H1 (cell line): ENCODE measurements around the gene PER2. TPM values are rescaled to one million over a fixed set of nuclear protein-coding genes. Genes with fewer than 3 reads are reported as not detected.

Source experiments
- CTCF ChIA-PET: fragments of 300-600 bp; sonication (Branson Sonifier 250); formaldehyde crosslinking; loops from one replicate; lab custom pipeline; 2021; ENCODE audit not compliant: partially characterized antibody; lab: Charles Lee
- POLR2A ChIA-PET: fragments of 300-600 bp; sonication (Branson Sonifier 250); formaldehyde crosslinking; loops from one replicate; lab custom pipeline; 2021; ENCODE audit warnings: inconsistent platforms; ENCODE audit not compliant: partially characterized antibody; lab: Charles Lee
- DNase-seq, 2 experiments: peaks; one replicate each; pipeline versions ENCODE4 v3.0.0 to v3.0.0-alpha.2; 2010 to 2022; ENCODE audit warnings: low spot score in 2 of 2, low read depth in 1 of 2, mixed read lengths in 1 of 2
- FAIRE-seq: peaks from 2 replicates; lab custom pipeline; 2011; peaks lifted over from hg19 to GRCh38; lab: Jason Lieb, UNC
- H2AFZ ChIP-seq: 2 replicates; pipeline ENCODE4 v1.8.1; 2012; ENCODE audit warnings: low read length, inconsistent platforms
- H2AK5ac ChIP-seq: 2 replicates; pipeline ENCODE4 v1.6.1; 2013; ENCODE audit warnings: low read depth, low read length
- H2BK120ac ChIP-seq: replicated peaks from 2 replicates; pipeline ENCODE3; 2013; ENCODE audit warnings: low read depth, low read length, inconsistent platforms
- H2BK12ac ChIP-seq: 2 replicates; pipeline ENCODE4 v1.6.1; 2013; ENCODE audit warnings: low read depth, low read length
- H2BK15ac ChIP-seq: 2 replicates; pipeline ENCODE4 v1.6.1; 2013; ENCODE audit warnings: low read length
- H2BK20ac ChIP-seq: 2 replicates; pipeline ENCODE4 v1.6.1; 2013; ENCODE audit warnings: low read length
- H2BK5ac ChIP-seq: 2 replicates; pipeline ENCODE4 v1.6.1; 2013; ENCODE audit warnings: low read depth, low read length
- H3K14ac ChIP-seq: 2 replicates; pipeline ENCODE4 v1.6.1; 2013; ENCODE audit warnings: inconsistent platforms; ENCODE audit not compliant: insufficient read length
- H3K18ac ChIP-seq: 2 replicates; pipeline ENCODE4 v1.6.1; 2013; ENCODE audit warnings: low read length; ENCODE audit errors: extremely low read depth
- H3K23ac ChIP-seq: 2 replicates; pipeline ENCODE4 v1.6.1; 2013; ENCODE audit warnings: inconsistent platforms; ENCODE audit not compliant: insufficient read length
- H3K23me2 ChIP-seq: 2 replicates; pipeline ENCODE4 v1.6.1; 2013; ENCODE audit warnings: low read depth, low read length
- H3K27ac ChIP-seq: 2 replicates; pipeline ENCODE4 v1.6.1; 2011; ENCODE audit warnings: low read depth, low read length, inconsistent platforms
- H3K27me3 ChIP-seq, 4 experiments: replicated peaks in 1 of 4; 1 replicate in 1 of 4; 2 replicates in 3 of 4; pipeline versions ENCODE4 v1.6.1 to v1.8.1; 2011 to 2013; ENCODE audit warnings: low read length in 3 of 4, mild to moderate bottlenecking in 3 of 4, inconsistent platforms in 2 of 4, mixed read lengths in 2 of 4, moderate library complexity in 1 of 4; ENCODE audit not compliant: control insufficient read depth in 3 of 4, insufficient read depth in 3 of 4; ENCODE audit errors: extremely low read depth in 1 of 4
- H3K36me3 ChIP-seq, 4 experiments: 2 replicates each; pipeline versions ENCODE4 v1.6.1 to v1.8.1; 2011 to 2013; ENCODE audit warnings: mild to moderate bottlenecking in 4 of 4, low read length in 3 of 4, moderate library complexity in 2 of 4, control low read depth in 1 of 4, inconsistent platforms in 1 of 4; ENCODE audit not compliant: insufficient read depth in 4 of 4, control insufficient read depth in 2 of 4
- H3K4ac ChIP-seq: replicated peaks from 2 replicates; pipeline ENCODE3; 2013; ENCODE audit warnings: low read length, low read depth, mixed read lengths, inconsistent platforms; ENCODE audit not compliant: insufficient read length
- H3K4me1 ChIP-seq, 4 experiments: replicated peaks in 1 of 4; 1 replicate in 1 of 4; 2 replicates in 3 of 4; pipeline versions ENCODE4 v1.6.1 to v1.8.1; 2011 to 2013; ENCODE audit warnings: low read length in 3 of 4, inconsistent platforms in 2 of 4, mixed read lengths in 1 of 4; ENCODE audit not compliant: insufficient read depth in 4 of 4, control insufficient read depth in 3 of 4
- H3K4me2 ChIP-seq, 2 experiments: 2 replicates each; pipeline versions ENCODE4 v1.6.1 to v1.8.1; 2011 to 2013; ENCODE audit warnings: low read depth in 2 of 2, low read length in 2 of 2, control low read depth in 1 of 2, inconsistent platforms in 1 of 2, mild to moderate bottlenecking in 1 of 2; ENCODE audit not compliant: insufficient read depth in 1 of 2
- H3K4me3 ChIP-seq, 4 experiments: fragments of 200-600, 300-600 bp in 1 of 4; sonication (generic), shearing (Covaris generic), sonication (Bioruptor Twin) in 1 of 4; 2 replicates each; pipeline versions ENCODE4 v1.5.1 to v1.8.1; 2011 to 2016; ENCODE audit warnings: low read length in 4 of 4, low read depth in 3 of 4, control low read depth in 2 of 4, inconsistent platforms in 2 of 4, mild to moderate bottlenecking in 2 of 4, mixed read lengths in 1 of 4, moderate library complexity in 1 of 4; ENCODE audit not compliant: insufficient read depth in 2 of 4; ENCODE audit errors: extremely low read depth in 1 of 4
- H3K56ac ChIP-seq: replicated peaks from 2 replicates; pipeline ENCODE3; 2013; ENCODE audit warnings: low read depth, mild to moderate bottlenecking, mixed read lengths, low read length, inconsistent platforms; ENCODE audit not compliant: insufficient read length
- H3K79me1 ChIP-seq: 2 replicates; pipeline ENCODE4 v1.6.1; 2013; ENCODE audit warnings: low read depth, low read length, control low read depth
- H3K79me2 ChIP-seq, 2 experiments: 2 replicates each; pipeline versions ENCODE4 v1.6.1 to v1.8.1; 2012 to 2013; ENCODE audit warnings: low read length in 2 of 2, mild to moderate bottlenecking in 2 of 2, inconsistent platforms in 1 of 2; ENCODE audit not compliant: insufficient read depth in 2 of 2, control insufficient read depth in 1 of 2
- H3K9ac ChIP-seq, 4 experiments: replicated peaks in 1 of 4; 1 replicate in 1 of 4; 2 replicates in 3 of 4; pipeline versions ENCODE4 v1.6.1 to v1.8.1; 2011 to 2013; ENCODE audit warnings: low read depth in 3 of 4, low read length in 3 of 4, control low read depth in 2 of 4, mild to moderate bottlenecking in 2 of 4, moderate library complexity in 2 of 4, inconsistent platforms in 1 of 4; ENCODE audit errors: extremely low read depth in 1 of 4
- H3K9me3 ChIP-seq, 2 experiments: 2 replicates each; pipeline versions ENCODE4 v1.6.1 to v1.8.1; 2012 to 2013; ENCODE audit warnings: mild to moderate bottlenecking in 2 of 2, moderate library complexity in 2 of 2, control low read depth in 1 of 2, inconsistent platforms in 1 of 2, low read depth in 1 of 2, low read length in 1 of 2, mixed read lengths in 1 of 2; ENCODE audit not compliant: insufficient read depth in 2 of 2
- H4K20me1 ChIP-seq, 2 experiments: replicated peaks in 1 of 2; 2 replicates each; pipeline versions ENCODE3 to v1.8.1; 2011 to 2013; ENCODE audit warnings: inconsistent platforms in 2 of 2, low read length in 2 of 2, mild to moderate bottlenecking in 1 of 2; ENCODE audit not compliant: insufficient read depth in 2 of 2, control insufficient read depth in 1 of 2
- H4K5ac ChIP-seq: 2 replicates; pipeline ENCODE4 v1.6.1; 2013; ENCODE audit warnings: low read length, low read depth, mixed read lengths, inconsistent platforms; ENCODE audit not compliant: insufficient read length
- H4K8ac ChIP-seq: 2 replicates; pipeline ENCODE4 v1.8.0; 2013; ENCODE audit warnings: mild to moderate bottlenecking, moderate library complexity, low read length, inconsistent platforms; ENCODE audit not compliant: insufficient read depth; ENCODE audit errors: extremely low read depth
- H4K91ac ChIP-seq: replicated peaks from 2 replicates; pipeline ENCODE3; 2013; ENCODE audit warnings: low read length, mixed read lengths, inconsistent platforms; ENCODE audit not compliant: insufficient read length
- BCL11A ChIP-seq, 2 experiments: IDR thresholded peaks; one replicate each; pipeline ENCODE4 v1.6.1; 2011; ENCODE audit warnings: low read depth in 2 of 2, low read length in 2 of 2, mild to moderate bottlenecking in 2 of 2
- CEBPB ChIP-seq: IDR thresholded peaks from 2 replicates; pipeline ENCODE4 v1.6.1; 2012; ENCODE audit warnings: low read depth, low read length
- CHD2 ChIP-seq: IDR thresholded peaks from 2 replicates; pipeline ENCODE4 v1.6.1; 2012; ENCODE audit warnings: low read length, improper control_type of control experiment
- E2F6 ChIP-seq: IDR thresholded peaks from 2 replicates; pipeline ENCODE4 v1.6.1; 2012; ENCODE audit warnings: inconsistent platforms
- PHF8 ChIP-seq: fragments of 200-600 bp; sonication (generic); conservative IDR thresholded peaks from 2 replicates; pipeline ENCODE4 v1.7.1; 2012; ENCODE audit warnings: low read depth, mild to moderate bottlenecking, inconsistent platforms, low read length, moderate library complexity
- RNF2 ChIP-seq: fragments of 200-900, 300-1000 bp; sonication (generic); IDR thresholded peaks from 2 replicates; pipeline ENCODE4 v1.7.1; 2016; ENCODE audit warnings: borderline replicate concordance, low read depth, mild to moderate bottlenecking, antibody characterized with exemption, low read length; ENCODE audit not compliant: poor library complexity, severe bottlenecking; ENCODE audit errors: missing control alignments
- RXRA ChIP-seq: IDR thresholded peaks from 2 replicates; pipeline ENCODE4 v1.6.1; 2011; ENCODE audit warnings: low read depth, mild to moderate bottlenecking, low read length, moderate library complexity; ENCODE audit not compliant: insufficient read depth
- SAP30 ChIP-seq: fragments of 300-600 bp; sonication (generic); IDR thresholded peaks from 2 replicates; pipeline ENCODE4 v1.7.1; 2012; ENCODE audit warnings: low read length, moderate library complexity, mild to moderate bottlenecking, inconsistent platforms; ENCODE audit not compliant: insufficient read depth, insufficient replicate concordance
- SIN3A ChIP-seq, 2 experiments: IDR thresholded peaks in 1 of 2; conservative IDR thresholded peaks in 1 of 2; 2 replicates each; pipeline ENCODE4 v1.6.1; 2011 to 2012; ENCODE audit warnings: low read length in 2 of 2, improper control_type of control experiment in 1 of 2, low read depth in 1 of 2, mild to moderate bottlenecking in 1 of 2
- TBP ChIP-seq: IDR thresholded peaks from 2 replicates; pipeline ENCODE4 v1.6.1; 2011; ENCODE audit warnings: low read depth, low read length, improper control_type of control experiment
- WGBS, 2 experiments: shearing (Covaris generic) in 1 of 2; methylation state at CpG; one replicate each; pipeline versions ENCODE4 v1.1.6 to v1.1.7; 2013 to 2015; ENCODE audit warnings: low lambda C conversion rate in 2 of 2, mixed read lengths in 2 of 2, inconsistent platforms in 1 of 2, low coverage in 1 of 2, missing lambda C conversion rate in 1 of 2; ENCODE audit not compliant: insufficient replicate concordance in 2 of 2, insufficient coverage in 1 of 2, insufficient read length in 1 of 2; ENCODE audit errors: extremely low coverage in 1 of 2, missing lambda C conversion rate in 1 of 2; 5-methylcytosine and 5-hydroxymethylcytosine counted together
- polyA plus RNA-seq, 7 experiments: library from polyadenylated mRNA; depleted of rRNA in 3 of 7; stranded (reverse) in 5 of 7; unstranded in 2 of 7; fragments of >200 nt in 5 of 7; fragments of 200-250 nt in 2 of 7; gene quantifications; 1 replicate in 5 of 7; 2 replicates in 1 of 7; 4 replicates in 1 of 7; pipeline versions ENCODE4 v1.2.1 to v1.2.3, GENCODE V29; 2011 to 2013; ENCODE audit warnings: missing spikeins in 2 of 7, mixed read lengths in 2 of 7
- total RNA-seq: library from RNA; stranded (reverse); fragmentation: NEBNext Ultra II Directional; extraction: Animal tissue kit (Norgen Biotek cat#: 25700); gene quantifications from 2 replicates; pipeline ENCODE4 v1.2.1, GENCODE V29; 2021

PER2 gene
- total and polyA plus RNA-seq, 2 of the 8 experiments (the other 6 are each of a cell fraction or from before 2014, with no cell fraction given): 0.91 to 5.5 TPM

GRCh38 chr2:238336151-238336550, 47.7 kb upstream of the PER2 start:
- no peaks in the 10 kb centered on the region for H3K79me2 ChIP-seq
- H3K23me2 ChIP-seq: no peaks in the 10 kb centered on the region
- no peak overlapping the region for H3K23ac ChIP-seq
- no peak overlapping the region for H4K8ac ChIP-seq
- no peak overlapping the region for H2BK20ac ChIP-seq
- no peak overlapping the region for H2BK12ac ChIP-seq
- H3K56ac ChIP-seq: no peak overlapping the region
- CTCF ChIA-PET: interaction anchor here (1.2 to 4.8 kb wide), 3 partner anchors 8 to 123 kb away, joined by 3 to 18 read pairs (median 4); no protein-coding TSS in a partner anchor
- H2BK15ac ChIP-seq: no peak overlapping the region
- H3K4me3 ChIP-seq: no peak overlapping the region
- H3K9ac ChIP-seq: no peak overlapping the region
- peaks cover 0 to 6% of the 10 kb centered on the region in 2 experiments for H4K20me1 ChIP-seq
- no peak overlapping the region for H2BK5ac ChIP-seq
- no peak overlapping the region for H3K27ac ChIP-seq
- no peak overlapping the region for H4K91ac ChIP-seq
- POLR2A ChIA-PET: interaction anchor here (0.8 kb wide), 2 partner anchors 9 to 47 kb away, joined by 3 read pairs; partner anchors contain the start of gene PER2
- no peak overlapping the region for H3K4me2 ChIP-seq
- H2BK120ac ChIP-seq: no peak overlapping the region
- peaks cover 0 to 3% (median 0%) of the 10 kb centered on the region in 4 experiments; a peak in 1 of 8 replicates for H3K36me3 ChIP-seq
- 81% methylated on average over 2 of the region's 2 CpGs; no CpG with 5 or more reads in 1 of the 2 experiments for WGBS, 2 experiments
- H3K18ac ChIP-seq: no peak overlapping the region
- H2AFZ ChIP-seq: no peak overlapping the region
- no peak overlapping the region for H3K4ac ChIP-seq
- FAIRE-seq: no peak
- no peak for DNase-seq
- no peak overlapping the region for H2AK5ac ChIP-seq
- H3K27me3 ChIP-seq: no peaks in the 10 kb centered on the region
- no peaks in the 10 kb centered on the region for H3K9me3 ChIP-seq
- no peak overlapping the region for H4K5ac ChIP-seq
- no peak overlapping the region for H3K14ac ChIP-seq
- no peaks in the 10 kb centered on the region for H3K4me1 ChIP-seq
- no peaks in the 10 kb centered on the region; the same call in 1 of the 2 replicates for H3K79me1 ChIP-seq
- no peak for TF ChIP-seq PHF8
- no peak for TF ChIP-seq BCL11A (IDR thresholded peaks at IDR 0.05; ENCODE audit: low read depth in 2 of 2, low read length in 2 of 2)
- TF ChIP-seq CHD2: no peak
- no peak for TF ChIP-seq SIN3A (conservative IDR thresholded peaks at IDR 0.05 in 1 of 2, IDR thresholded peaks at IDR 0.05 in 1 of 2; ENCODE audit: low read depth in 1 of 2, low read length in 2 of 2)
- TF ChIP-seq SAP30: no peak
- no peak for TF ChIP-seq CEBPB
- no peak for TF ChIP-seq TBP
- TF ChIP-seq RNF2: no peak
- TF ChIP-seq E2F6: no peak
- no peak for TF ChIP-seq RXRA
